ENCODE results near the gene ARV1.

The ARV1 gene

DNA sequence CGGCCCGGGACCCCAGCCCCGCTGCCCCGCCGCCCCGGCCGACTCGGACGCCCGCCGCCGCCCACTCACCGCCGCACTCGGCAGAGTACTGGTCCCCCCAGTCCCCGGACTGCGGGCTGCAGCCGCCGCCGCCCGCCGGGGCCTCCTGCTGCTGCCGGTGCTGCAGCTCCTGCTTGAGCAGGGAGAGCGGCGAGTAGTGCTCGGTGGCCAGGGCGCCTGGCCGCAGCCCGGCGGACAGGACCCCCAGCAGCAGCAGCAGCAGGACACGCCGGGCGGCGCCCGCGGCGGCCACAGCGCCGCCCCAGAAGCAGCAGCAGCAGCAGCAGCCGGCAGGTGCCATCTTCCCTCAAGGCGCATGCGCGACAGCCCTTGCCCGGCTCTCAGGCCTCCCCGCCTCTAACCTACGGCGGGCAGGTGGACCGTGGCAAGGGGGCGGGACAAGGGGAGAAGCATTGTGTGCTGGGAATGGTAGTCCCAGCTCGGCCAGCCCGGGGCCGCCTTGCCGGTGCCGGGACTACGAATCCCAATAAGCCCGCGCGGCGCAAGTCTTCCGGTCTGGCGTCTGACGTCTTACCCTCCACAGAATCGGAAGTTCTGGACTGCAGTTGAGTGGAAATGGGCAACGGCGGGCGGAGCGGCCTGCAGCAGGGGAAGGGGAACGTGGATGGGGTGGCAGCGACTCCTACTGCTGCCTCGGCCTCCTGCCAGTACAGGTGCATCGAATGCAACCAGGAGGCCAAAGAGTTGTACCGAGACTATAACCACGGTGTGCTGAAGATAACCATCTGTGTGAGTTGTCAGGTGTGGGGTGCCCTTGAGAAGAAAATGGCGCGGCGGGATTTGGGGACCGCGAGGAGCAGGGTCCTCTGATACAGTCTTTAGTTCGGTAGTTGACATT, at the start of gene ARV1, which contains the start of gene TTC13:
Gene ARV1, plus strand, starts transcription at position 604 of the 898 bp plus-strand sequence. Its CDS starts 12 bp downstream, at position 616.
Gene TTC13, minus strand, starts transcription at position 371 of the 898 bp plus-strand sequence. Its CDS starts 31 bp downstream, at position 340.
- in situ Hi-C loops (cut with MboI; ENCODE audit: low sequenced_read_pairs) = no loop called here

DNA sequence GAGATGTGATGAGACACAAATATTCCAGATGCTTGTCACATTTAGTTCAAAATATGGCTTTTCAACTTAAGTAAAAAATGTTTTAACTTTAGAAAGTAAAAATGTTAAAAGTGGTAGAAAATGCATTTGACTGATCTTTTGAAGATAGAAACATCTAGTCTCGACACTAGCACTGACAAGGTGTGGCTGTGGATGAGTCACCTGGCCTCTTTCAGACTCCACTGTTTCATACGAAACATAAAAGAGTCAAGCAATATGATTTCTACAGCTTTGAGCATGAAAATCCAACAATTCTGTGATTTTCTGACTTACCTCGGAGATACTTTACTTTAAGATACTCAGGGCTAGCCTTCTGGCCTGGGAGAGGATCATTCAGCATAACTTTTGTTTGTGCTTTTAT, 47.9 kb upstream of the ARV1 start:
- in situ Hi-C loops (cut with MboI; ENCODE audit: low sequenced_read_pairs) = no loop called here

DNA sequence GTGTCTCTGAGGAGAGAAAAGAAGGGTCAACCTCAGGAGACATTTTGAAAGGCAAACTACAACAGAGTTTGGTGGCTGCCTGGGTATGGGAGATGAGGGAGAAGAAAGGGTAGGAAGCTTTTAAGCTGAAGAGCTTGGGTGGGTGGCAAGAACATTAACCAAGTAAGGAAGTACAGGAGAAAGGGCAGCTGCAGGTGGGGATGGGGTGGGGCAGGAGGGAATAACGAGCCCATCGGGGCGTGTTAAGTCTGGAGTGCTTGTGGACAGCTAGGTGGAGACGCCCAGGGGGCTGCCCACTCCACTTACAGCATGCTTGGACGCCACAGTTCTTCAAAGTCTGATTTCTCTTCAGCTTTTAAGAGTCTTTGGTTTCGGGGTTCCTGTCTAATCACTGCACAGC, 43.0 kb upstream of the ARV1 start:
- in situ Hi-C loops (cut with MboI; ENCODE audit: low sequenced_read_pairs) = no loop called here

DNA sequence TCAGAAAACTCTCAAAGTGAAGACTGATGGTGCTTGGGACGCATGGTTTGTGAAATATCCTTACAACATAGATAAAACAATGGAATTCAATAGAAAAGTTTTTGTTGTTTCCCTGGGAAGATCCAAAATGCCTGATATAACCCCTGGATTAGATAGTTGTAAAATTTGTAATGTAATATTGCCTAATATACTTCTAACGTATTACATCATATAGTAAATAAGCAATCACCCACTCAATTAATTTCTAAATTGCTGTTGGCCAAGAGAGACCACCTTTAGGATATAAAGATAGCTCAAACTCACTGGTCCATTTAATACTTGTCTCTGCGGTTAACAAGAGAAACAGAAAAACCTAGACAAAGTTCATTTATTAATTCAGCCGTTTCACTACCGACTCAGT, 42.4 kb upstream of the ARV1 start:
- in situ Hi-C loops (cut with MboI; ENCODE audit: low sequenced_read_pairs) = no loop called here

DNA sequence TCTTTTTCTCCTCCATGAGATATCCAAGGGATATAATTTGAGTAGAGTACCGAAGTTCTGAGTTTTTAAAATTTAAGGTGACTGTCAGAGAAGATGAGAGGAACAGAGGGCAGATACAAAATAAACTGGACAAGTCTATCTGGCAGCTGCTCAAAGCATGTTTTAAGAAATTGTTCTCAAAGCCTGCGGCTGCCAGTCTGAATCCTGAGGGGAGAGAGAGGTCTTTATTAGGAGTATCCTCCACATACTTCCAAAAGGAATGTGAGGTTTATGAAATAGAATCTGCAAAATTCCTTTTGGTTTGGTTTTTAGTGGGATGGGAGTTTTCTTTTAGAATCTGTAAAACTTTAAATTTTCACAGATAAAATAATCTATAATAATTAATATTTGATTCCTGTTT, 41.5 kb upstream of the ARV1 start:
- in situ Hi-C loops (cut with MboI; ENCODE audit: low sequenced_read_pairs) = no loop called here

DNA sequence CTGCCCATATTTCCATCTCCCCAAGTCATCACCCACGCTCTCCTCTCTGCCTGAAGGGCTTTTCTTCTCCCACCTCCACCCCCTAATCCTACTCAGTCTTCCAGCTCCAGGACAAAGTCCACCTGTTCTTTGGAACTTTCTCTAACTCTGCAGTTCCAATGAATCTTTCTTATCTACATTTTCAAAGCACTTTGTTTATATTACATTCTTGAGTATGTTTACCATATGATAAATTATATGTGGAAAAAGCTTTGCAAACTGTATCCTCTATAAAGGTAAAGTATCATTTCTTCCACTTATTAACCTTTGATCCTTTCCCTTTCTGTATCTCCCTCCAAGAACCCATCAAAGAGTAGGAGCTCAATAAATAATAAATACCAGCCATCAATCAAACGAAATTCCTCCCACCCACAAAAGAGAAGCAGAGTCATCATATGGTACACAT, 39.9 kb upstream of the ARV1 start:
- in situ Hi-C loops (cut with MboI; ENCODE audit: low sequenced_read_pairs) = no loop called here

DNA sequence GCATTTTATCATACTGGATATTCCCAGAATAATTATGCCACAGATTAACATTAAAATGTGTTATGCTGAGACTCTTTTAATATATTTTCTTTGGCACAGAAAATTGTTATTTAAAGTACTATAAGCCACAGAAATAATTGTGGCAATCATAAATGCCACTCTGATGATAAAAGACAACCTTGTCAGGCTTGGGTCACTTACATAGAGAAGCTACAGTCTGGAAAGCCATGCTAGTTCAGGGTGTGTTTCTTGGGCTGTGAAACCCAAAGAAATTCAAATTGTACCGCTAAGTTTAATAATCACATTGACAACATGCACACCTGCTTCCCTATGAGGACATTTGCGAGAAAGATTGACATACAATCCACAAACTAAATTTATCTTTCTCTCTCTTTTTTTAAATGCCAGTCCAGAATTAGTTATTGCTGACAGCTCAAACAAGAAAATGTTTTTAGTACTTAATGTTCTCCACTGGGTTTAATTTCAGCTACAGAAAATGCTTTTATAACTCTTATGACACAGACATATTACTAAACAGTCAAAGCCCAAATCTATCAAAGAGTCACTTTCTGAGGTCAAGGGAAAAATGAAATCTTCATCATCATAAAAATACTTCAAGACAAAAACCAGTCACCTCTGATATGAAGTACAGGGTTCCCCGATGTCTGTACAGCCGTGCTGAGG, 38.9 kb upstream of the ARV1 start:
- in situ Hi-C loops (cut with MboI; ENCODE audit: low sequenced_read_pairs) = no loop called here

DNA sequence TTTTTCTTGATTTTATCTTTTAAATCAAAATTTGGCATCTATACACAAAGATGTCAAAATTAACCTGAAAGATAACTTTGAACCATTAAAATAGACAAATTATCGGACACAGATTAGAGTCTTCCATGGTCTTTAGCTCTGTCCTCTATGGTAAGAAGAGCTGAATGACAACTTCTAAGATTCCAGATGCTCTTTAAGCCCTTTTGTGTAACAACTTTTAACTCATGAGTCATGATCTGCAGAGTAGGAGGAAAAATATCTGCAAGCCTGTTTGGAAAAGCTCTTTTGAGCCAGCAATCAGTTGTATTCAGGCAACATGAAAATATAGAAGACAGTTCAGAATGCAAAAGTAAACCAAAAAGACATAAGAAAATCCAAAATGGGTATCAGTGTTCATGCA, 38.0 kb upstream of the ARV1 start:
- in situ Hi-C loops (cut with MboI; ENCODE audit: low sequenced_read_pairs) = no loop called here

DNA sequence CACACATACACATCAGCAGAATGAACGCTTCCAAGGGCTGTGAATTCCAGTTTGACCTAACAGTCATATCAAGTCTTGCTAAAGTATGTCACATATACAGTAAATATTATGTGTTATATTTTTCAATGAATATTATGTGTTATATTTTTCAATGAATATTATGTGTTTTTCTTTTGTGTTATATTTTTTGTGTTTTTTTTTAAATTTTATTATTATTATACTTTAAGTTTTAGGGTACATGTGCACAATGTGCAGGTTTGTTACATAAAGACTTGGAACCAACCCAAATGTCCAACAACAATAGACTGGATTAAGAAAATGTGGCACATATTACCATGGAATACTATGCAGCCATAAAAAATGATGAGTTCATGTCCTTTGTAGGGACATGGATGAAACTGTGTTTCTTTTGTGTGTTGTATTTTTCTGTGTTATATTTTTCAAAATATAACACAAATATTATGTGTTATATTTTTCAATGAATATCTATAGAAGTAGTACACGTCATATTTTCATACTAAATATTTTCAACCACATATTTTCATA, 35.8 kb upstream of the ARV1 start:
- in situ Hi-C loops (cut with MboI; ENCODE audit: low sequenced_read_pairs) = no loop called here

DNA sequence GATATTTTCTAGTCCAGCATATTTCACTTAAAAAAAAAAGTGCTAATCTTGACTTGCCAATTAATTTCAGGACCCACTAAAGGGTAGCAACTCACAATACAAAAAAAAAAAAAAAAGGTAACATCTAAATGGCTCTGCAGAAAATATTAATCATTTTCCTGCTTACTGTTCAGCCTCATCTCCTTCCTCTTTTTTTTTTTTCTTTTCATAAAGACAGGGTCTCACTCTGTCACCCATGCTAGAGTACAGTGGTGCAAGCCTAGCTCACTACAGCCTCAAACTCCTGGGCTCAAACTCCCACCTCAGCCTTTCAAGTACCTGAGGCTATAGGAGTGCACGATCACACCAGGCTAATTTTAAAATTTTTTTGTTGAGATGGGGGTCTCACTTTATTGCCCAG, 30.6 kb upstream of the ARV1 start:
- in situ Hi-C loops (cut with MboI; ENCODE audit: low sequenced_read_pairs) = no loop called here

DNA sequence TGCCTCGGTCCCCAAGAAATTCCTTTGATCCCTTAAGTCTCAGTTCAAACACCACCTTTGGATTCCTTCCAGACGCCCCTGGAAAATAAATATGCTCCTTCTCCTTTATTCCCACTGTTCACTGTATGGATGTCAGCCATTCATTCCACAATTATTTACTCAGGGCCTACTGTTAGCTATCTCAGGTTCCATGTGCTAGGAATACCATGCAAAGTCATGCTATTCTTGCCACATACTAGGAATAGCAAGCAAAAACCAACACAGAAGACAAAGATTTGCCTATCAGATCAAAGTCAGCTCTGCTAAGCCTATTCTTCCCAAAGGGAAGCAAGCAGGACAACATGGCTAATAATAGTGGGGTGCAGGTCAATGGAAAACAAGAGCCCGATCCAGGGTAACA, 30.0 kb upstream of the ARV1 start:
- in situ Hi-C loops (cut with MboI; ENCODE audit: low sequenced_read_pairs) = no loop called here

DNA sequence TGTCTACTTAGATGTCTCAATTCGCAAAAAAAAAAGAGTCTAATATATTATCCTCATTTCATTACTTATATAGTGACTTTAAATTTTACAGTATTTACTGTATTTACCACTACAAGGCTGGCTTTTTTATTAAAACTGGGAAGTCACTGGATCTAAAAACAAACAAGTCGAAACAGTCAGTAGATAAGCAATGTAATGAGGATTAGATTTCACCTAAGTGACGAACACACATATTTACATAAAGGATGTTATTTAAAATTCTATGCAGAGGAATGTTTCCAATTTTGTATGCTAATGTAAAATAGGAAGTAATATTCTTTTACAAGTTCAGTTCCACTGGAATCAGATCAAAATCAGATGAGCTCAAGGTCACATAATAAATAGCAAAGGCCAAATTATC, 28.5 kb upstream of the ARV1 start:
- in situ Hi-C loops (cut with MboI; ENCODE audit: low sequenced_read_pairs) = no loop called here

DNA sequence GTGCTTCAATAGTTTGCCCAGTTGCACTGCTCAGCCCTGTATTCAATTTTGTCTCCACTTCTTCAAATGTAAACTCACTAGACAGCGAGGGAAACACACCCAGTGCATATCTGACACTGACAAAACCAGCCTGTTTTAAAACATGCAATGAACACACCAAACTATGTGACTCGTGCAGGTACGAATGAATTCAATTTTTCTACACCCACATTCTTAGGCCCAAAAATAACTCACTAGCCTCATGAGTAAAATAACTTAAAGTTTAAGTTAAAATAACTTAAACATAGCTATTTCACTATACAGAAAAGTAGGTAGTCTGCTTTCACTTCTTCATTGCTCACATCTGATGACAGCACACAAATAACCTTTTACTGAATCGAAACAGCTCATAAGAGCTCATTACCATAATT, 21.3 kb upstream of the ARV1 start:
- in situ Hi-C loops (cut with MboI; ENCODE audit: low sequenced_read_pairs) = no loop called here

DNA sequence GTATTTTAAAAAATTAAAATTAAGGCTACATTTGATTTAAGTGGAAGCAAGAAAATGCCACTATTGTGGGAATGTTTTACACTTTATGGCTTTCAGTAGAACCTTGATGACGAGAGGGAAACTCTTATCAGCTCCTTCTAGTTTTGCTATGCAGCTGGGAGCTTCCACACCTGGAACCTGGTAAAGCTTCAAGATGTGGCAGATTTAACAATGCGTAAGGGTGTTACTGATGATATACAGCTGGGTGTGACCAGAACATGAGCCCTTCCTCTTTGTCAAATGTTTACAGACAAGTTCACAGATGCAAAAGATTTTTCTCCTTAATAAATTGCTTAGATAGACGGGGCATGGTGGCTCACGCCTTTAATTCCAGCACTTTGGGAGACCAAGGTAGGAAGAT, 20.5 kb upstream of the ARV1 start:
- in situ Hi-C loops (cut with MboI; ENCODE audit: low sequenced_read_pairs) = no loop called here

DNA sequence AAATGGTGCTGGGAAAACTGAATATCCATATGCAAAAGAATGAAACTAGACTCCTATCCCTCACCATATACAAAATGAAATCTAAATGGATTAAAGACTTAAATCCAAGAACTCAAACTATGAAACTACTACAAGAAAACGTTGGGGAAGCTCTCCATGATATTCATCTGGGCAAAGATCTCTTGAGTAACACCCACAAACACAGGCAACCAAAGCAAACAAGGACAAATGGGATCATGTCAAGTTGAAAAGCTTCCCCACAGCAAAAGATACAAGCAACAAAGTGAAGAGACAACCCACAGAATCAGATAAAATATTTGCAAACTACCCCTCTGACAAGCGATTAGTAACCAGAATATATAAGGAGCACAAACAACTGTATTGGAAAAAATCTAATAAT, 14.0 kb upstream of the ARV1 start:
- in situ Hi-C loops (cut with MboI; ENCODE audit: low sequenced_read_pairs) = no loop called here

DNA sequence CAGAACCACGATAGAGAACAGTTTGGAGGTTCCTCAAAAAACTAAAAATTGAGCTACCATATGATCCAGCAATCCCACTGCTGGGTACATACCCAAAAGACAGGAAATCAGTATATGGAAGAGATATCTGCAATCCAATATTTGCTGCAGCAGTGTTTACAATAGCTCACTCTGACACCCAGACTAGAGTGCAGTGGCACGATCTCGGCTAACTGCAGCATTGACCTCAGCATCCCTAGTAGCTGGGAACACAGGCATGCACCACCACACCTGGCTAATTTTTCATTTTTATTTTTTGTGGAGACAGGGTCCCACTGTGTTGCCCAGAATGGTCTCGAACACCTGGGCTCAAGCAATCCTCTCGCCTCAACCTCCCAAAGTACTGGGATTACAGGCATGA, 13.4 kb upstream of the ARV1 start:
- in situ Hi-C loops (cut with MboI; ENCODE audit: low sequenced_read_pairs) = no loop called here

DNA sequence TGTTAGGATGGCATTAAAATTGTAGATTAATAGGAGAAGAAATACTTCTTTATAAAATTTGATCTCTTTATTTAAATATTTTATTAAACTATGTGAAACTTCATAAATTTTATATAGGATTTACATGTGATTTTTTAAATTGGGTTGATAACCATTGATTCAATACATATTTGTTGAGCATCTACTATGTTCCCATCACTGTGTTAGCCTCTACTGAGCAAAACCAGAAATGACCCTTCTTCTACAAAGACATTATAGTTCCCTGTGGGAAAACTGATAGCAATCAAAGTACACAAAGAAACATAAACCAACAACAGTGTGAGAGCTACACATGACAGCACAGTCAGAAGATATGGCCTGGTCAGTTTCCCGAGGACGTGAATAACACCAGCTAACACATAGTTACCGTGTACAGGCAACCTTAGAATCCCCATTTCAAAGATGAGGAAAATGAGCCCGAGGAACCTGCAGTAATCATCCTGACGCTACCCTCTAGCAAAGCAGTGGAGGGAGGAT, 12.5 kb upstream of the ARV1 start:
- in situ Hi-C loops (cut with MboI; ENCODE audit: low sequenced_read_pairs) = no loop called here

DNA sequence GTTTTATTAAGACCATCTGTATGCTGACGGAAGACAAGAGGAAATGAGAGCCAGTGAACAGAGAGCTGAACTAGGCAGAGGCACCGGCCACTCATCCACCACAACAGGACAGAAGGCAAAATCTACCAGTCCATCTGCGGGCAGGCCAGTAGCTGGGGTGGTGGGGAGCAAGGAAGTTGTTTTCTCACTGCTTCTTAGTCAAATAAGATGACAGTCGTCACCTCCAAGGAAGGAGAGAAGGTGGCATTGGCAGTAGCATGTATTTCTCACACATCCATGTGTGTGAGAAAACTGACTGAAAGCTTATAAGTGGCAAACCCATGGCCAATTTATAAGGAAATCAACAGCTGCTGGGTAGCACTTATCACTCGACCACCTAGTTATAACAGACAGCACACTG, 8.5 kb upstream of the ARV1 start:
- in situ Hi-C loops (cut with MboI; ENCODE audit: low sequenced_read_pairs) = no loop called here

DNA sequence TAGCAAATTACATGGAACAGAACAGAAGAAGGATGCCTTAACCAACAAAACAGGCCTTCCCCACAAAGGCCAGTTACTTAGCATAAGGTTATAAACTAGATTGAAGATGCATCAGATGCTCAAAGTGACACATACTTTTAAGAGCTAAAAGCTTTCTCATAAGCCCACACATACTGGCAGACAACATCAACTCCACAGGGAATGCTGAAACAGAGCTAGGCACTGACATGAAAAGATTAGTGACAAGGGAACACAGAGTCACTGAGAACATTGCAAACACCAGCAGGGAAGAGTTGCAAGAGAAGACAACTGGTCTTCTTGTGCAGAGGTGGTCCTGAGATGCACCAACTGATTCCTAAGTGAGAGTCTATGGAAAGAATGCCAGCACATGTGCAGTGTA, 7.1 kb upstream of the ARV1 start:
- in situ Hi-C loops (cut with MboI; ENCODE audit: low sequenced_read_pairs) = no loop called here

DNA sequence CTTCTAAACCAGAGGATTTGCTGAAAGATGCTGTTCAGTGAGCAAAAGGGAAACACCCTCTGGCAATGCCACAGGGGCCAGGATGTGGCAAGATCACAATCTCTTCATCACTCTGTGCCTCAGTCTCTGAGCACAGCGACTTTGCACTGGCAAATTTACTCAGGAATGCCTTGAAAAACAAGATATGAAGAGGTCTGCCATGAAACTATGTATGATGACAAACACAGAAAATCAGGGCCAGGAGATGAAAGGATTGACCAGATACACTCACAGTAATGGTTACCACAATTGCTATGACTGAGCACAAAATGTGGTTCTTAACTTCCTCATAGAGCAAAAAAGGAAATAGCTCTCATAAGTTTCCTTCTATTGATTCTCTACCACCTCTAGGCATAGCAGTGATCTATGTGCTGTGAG, 6.0 kb upstream of the ARV1 start:
- in situ Hi-C loops (cut with MboI; ENCODE audit: low sequenced_read_pairs) = no loop called here

DNA sequence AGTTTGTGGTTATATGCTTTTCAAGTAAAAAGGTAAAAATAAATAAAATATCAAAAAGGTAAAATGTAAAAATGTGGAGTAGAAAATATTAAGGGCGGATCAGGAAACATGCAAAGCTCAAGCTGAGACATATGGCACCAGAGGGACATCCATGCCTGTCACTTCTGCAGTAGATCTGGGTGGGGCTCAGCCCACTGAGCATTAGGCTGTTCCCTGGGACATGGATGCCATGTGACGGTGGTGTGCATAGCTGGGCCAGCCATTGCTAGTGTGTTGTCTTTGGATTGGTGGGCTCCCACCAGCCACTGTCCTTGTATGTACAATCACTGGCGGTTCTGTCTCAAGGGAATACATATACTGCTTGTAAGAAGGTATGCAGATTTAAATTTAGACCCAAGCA, 3.3 kb upstream of the ARV1 start:
- in situ Hi-C loops (cut with MboI; ENCODE audit: low sequenced_read_pairs) = no loop called here

DNA sequence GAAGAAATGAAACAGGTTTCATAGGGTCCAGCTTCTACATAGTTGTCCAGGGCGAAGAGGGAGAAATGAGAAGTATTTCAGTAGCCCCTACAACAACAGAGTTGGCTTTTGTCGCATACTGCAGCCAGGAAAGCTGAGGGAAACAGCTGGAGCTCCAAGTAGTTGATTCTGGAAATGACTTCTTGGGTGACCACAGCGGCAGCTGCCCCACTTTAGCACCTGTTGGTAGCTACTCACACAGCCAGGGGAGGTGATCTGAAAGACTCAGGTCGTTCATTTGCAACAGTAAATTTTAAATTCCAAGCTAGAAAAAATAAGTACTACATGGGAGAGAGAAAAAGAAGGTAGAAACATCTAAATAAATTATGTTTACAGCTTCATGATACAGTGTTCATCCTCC, 2.5 kb upstream of the ARV1 start:
- in situ Hi-C loops (cut with MboI; ENCODE audit: low sequenced_read_pairs) = no loop called here

Measured in HL-60/S4 treated with phorbol 12-myristate 13-acetate at 8.2 ng/mL for 4 days and 3 days (cell line).